Keratinocyte (primary cell): Measurements from ENCODE around the gene EIF4E2. TPM values are rescaled to one million over a fixed set of nuclear protein-coding genes. Genes with fewer than 3 reads are reported as not detected.

ENCODE experiments used
- DNase-seq: peaks from one replicate; pipeline ENCODE4 v3.0.0-alpha.2; 2011; ENCODE audit warnings: low read depth, missing footprints, low spot score
- FAIRE-seq: peaks from 2 replicates; lab custom pipeline; 2011; peaks lifted over from hg19 to GRCh38; lab: Jason Lieb, UNC
- H2AFZ ChIP-seq: 2 replicates; pipeline ENCODE4 v1.6.0; 2012; ENCODE audit warnings: low read length, control low read depth, inconsistent platforms; ENCODE audit not compliant: control insufficient read depth
- H3K27ac ChIP-seq: 2 replicates; pipeline ENCODE4 v1.5.1; 2011; ENCODE audit warnings: low read length; ENCODE audit not compliant: control insufficient read depth, insufficient read depth
- H3K27me3 ChIP-seq: 3 replicates; pipeline ENCODE4 v1.6.0; 2011; ENCODE audit warnings: low read length; ENCODE audit not compliant: control insufficient read depth, insufficient read depth; ENCODE audit errors: extremely low read depth
- H3K36me3 ChIP-seq, 2 experiments: 2 replicates in 1 of 2; 3 replicates in 1 of 2; pipeline ENCODE4 v1.5.1; 2011; ENCODE audit warnings: low read length in 2 of 2, mild to moderate bottlenecking in 1 of 2; ENCODE audit not compliant: control insufficient read depth in 2 of 2, insufficient read depth in 2 of 2; ENCODE audit errors: extremely low read depth in 1 of 2
- H3K4me1 ChIP-seq: 3 replicates; pipeline ENCODE4 v1.5.1; 2011; ENCODE audit warnings: low read length; ENCODE audit not compliant: control insufficient read depth, insufficient read depth; ENCODE audit errors: extremely low read depth
- H3K4me2 ChIP-seq: 3 replicates; pipeline ENCODE4 v1.6.0; 2011; ENCODE audit warnings: low read depth, low read length; ENCODE audit not compliant: control insufficient read depth, insufficient read depth; ENCODE audit errors: extremely low read depth
- H3K4me3 ChIP-seq, 3 experiments: fragments of 200-600 bp in 1 of 3; sonication (generic) in 1 of 3; 2 replicates in 2 of 3; 3 replicates in 1 of 3; pipeline ENCODE4 v1.5.1; 2011 to 2016; ENCODE audit warnings: low read length in 3 of 3, mild to moderate bottlenecking in 3 of 3, control low read depth in 2 of 3, inconsistent platforms in 1 of 3, low read depth in 1 of 3, mixed read lengths in 1 of 3, mixed run types in 1 of 3, moderate library complexity in 1 of 3; ENCODE audit not compliant: control insufficient read depth in 2 of 3, insufficient read depth in 2 of 3; ENCODE audit errors: extremely low read depth in 1 of 3
- H3K79me2 ChIP-seq: 2 replicates; pipeline ENCODE4 v1.6.0; 2012; ENCODE audit warnings: low read length; ENCODE audit not compliant: control insufficient read depth, insufficient read depth
- H3K9ac ChIP-seq: 3 replicates; pipeline ENCODE4 v1.6.0; 2011; ENCODE audit warnings: low read length; ENCODE audit not compliant: control insufficient read depth, insufficient read depth; ENCODE audit errors: extremely low read depth
- H3K9me1 ChIP-seq: 3 replicates; pipeline ENCODE4 v1.6.0; 2011; ENCODE audit warnings: low read length; ENCODE audit not compliant: control insufficient read depth, insufficient read depth; ENCODE audit errors: extremely low read depth
- H3K9me3 ChIP-seq: 2 replicates; pipeline ENCODE4 v1.5.1; 2012; ENCODE audit warnings: low read depth, low read length; ENCODE audit not compliant: control insufficient read depth
- H4K20me1 ChIP-seq: 3 replicates; pipeline ENCODE4 v1.6.0; 2011; ENCODE audit warnings: low read length; ENCODE audit not compliant: control insufficient read depth, insufficient read depth; ENCODE audit errors: extremely low read depth
- EZH2 ChIP-seq: IDR thresholded peaks from one replicate; pipeline ENCODE4 v1.6.1; 2012; ENCODE audit warnings: inconsistent platforms, mild to moderate bottlenecking, low read length, moderate library complexity
- dilution Hi-C: fragments of 300-500 bp; cut with MboI; formaldehyde crosslinking; loops from one replicate; pipeline ENCODE4 v1.7.0; 2020; ENCODE audit warnings: low sequenced_read_pairs; ENCODE audit not compliant: extremely low pct_ligation_motif_present
- polyA plus RNA-seq, 5 experiments: library from polyadenylated mRNA; depleted of rRNA in 3 of 5; stranded (reverse) in 3 of 5; stranded (forward) in 1 of 5; unstranded in 1 of 5; fragments of >200 nt; gene quantifications; 1 replicate in 1 of 5; 2 replicates in 3 of 5; 3 replicates in 1 of 5; pipeline versions ENCODE4 v1.2.1 to v1.2.3, GENCODE V29; 2011 to 2012; ENCODE audit warnings: missing spikeins in 2 of 5, low read depth in 1 of 5, low replicate concordance in 1 of 5
- TF ChIP-seq, protein P1 (sequence below), 3 experiments: IDR thresholded peaks in 1 of 3; conservative IDR thresholded peaks in 1 of 3; optimal IDR thresholded peaks in 1 of 3; 2 replicates in 2 of 3; 3 replicates in 1 of 3; pipeline versions ENCODE3 to v1.5.1; 2011; ENCODE audit warnings: low read length in 3 of 3, mild to moderate bottlenecking in 3 of 3, moderate library complexity in 2 of 3, control low read depth in 1 of 3, inconsistent platforms in 1 of 3; ENCODE audit not compliant: insufficient read depth in 2 of 3; ENCODE audit errors: extremely low read depth in 1 of 3

EIF4E2 gene
- polyA plus RNA-seq, 1 donor (not counting 4 experiments of a cell fraction or from before 2014, with no cell fraction given) = 79.2 TPM

DNA sequence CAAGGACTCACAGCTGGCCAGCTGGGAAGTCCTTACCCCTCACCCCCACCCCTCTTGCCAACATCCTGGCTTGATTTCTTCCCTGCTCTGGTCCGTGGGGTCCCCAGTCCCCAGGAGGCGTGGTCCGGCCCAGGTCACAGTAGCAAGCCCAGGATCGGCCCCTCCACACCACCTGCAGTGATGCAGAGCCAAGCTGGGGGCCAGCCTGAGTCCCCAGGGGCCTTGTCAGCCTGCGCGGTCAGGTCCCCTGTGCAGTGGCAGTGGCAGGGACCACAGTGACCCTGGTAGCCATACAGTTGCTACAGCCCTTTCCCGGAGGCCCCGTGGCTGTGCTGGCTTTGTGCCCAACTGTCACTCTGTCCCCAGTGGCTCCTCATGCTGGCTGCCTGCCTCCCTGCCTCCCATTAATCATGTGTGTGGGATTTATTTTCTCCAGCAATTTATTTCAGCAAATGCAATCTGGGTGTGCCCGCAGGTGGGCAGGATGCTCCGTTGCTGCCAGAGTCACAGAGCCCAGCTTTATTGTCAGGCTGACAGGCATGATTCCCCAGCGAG lies 39.1 kb upstream of the EIF4E2 start:
- Histone ChIP-seq H3K4me2 (no peak overlapping the region), H3K9me1 (no peaks in the 10 kb centered on the region), H3K27ac (no peak overlapping the region), H3K27me3 (peaks cover 11% of the 10 kb centered on the region), H3K4me3 (no peak overlapping the region), H3K4me1 (no peaks in the 10 kb centered on the region), H3K36me3 (no peaks in the 10 kb centered on the region), H3K9me3 (no peaks in the 10 kb centered on the region), H3K79me2 (no peaks in the 10 kb centered on the region), H2AFZ (no peak overlapping the region), H3K9ac (no peak overlapping the region), H4K20me1 (no peaks in the 10 kb centered on the region)
- TF ChIP-seq, protein P1, sequence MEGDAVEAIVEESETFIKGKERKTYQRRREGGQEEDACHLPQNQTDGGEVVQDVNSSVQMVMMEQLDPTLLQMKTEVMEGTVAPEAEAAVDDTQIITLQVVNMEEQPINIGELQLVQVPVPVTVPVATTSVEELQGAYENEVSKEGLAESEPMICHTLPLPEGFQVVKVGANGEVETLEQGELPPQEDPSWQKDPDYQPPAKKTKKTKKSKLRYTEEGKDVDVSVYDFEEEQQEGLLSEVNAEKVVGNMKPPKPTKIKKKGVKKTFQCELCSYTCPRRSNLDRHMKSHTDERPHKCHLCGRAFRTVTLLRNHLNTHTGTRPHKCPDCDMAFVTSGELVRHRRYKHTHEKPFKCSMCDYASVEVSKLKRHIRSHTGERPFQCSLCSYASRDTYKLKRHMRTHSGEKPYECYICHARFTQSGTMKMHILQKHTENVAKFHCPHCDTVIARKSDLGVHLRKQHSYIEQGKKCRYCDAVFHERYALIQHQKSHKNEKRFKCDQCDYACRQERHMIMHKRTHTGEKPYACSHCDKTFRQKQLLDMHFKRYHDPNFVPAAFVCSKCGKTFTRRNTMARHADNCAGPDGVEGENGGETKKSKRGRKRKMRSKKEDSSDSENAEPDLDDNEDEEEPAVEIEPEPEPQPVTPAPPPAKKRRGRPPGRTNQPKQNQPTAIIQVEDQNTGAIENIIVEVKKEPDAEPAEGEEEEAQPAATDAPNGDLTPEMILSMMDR (optimal IDR thresholded peaks at IDR 0.05 in 1 of 3, IDR thresholded peaks at IDR 0.05 in 1 of 3, conservative IDR thresholded peaks at IDR 0.05 in 1 of 3; ENCODE audit: extremely low read depth in 1 of 3, insufficient read depth in 2 of 3, low read length in 3 of 3) = no peak
- TF ChIP-seq EZH2 = no peak
- no peak for FAIRE-seq
- no peak for DNase-seq
- dilution Hi-C loops = no loop called here

DNA sequence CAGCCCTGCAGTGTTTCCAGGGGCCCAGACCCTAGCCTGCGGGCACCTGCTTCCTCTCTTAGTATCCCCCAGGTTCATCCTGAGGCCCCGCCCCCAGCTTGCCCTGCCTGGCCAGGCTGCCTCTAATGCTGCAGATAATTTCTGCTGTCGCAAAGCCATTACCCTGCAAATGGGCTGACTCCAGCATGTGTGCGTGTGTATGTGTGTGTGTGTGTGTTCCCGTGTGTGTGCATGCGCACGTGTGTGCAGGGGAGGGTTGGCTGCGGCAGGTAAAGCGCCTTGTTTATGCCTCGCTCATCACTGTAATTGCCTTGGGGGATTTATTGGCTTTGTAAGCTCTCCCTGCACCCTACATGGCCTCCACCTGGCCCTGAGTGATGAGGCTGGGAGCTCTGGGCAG lies 37.9 kb upstream of the EIF4E2 start:
- Histone ChIP-seq H3K4me3 (no peak overlapping the region), H3K4me1 (no peaks in the 10 kb centered on the region), H3K79me2 (no peaks in the 10 kb centered on the region), H3K4me2 (no peak overlapping the region), H3K27ac (no peak overlapping the region), H3K36me3 (no peaks in the 10 kb centered on the region), H3K9me3 (no peaks in the 10 kb centered on the region), H3K27me3 (peaks cover 11% of the 10 kb centered on the region), H4K20me1 (no peaks in the 10 kb centered on the region), H3K9ac (no peak overlapping the region), H3K9me1 (no peaks in the 10 kb centered on the region), H2AFZ (no peak overlapping the region)
- FAIRE-seq (no peak), DNase-seq (no peak)
- TF ChIP-seq, protein P1 (optimal IDR thresholded peaks at IDR 0.05 in 1 of 3, IDR thresholded peaks at IDR 0.05 in 1 of 3, conservative IDR thresholded peaks at IDR 0.05 in 1 of 3; ENCODE audit: extremely low read depth in 1 of 3, insufficient read depth in 2 of 3, low read length in 3 of 3) = no peak
- dilution Hi-C loops = no loop called here
